ENCODE measurements around the gene HIPK4. TPM values are rescaled to one million over a fixed set of nuclear protein-coding genes. Genes with fewer than 3 reads are reported as not detected.

HIPK4 gene
- total and polyA plus RNA-seq, 9 of the 15 experiments (the other 6 are each of a cell fraction or from before 2014, with no cell fraction given) = 0.06 to 0.09 TPM; not detected in 7

DNA sequence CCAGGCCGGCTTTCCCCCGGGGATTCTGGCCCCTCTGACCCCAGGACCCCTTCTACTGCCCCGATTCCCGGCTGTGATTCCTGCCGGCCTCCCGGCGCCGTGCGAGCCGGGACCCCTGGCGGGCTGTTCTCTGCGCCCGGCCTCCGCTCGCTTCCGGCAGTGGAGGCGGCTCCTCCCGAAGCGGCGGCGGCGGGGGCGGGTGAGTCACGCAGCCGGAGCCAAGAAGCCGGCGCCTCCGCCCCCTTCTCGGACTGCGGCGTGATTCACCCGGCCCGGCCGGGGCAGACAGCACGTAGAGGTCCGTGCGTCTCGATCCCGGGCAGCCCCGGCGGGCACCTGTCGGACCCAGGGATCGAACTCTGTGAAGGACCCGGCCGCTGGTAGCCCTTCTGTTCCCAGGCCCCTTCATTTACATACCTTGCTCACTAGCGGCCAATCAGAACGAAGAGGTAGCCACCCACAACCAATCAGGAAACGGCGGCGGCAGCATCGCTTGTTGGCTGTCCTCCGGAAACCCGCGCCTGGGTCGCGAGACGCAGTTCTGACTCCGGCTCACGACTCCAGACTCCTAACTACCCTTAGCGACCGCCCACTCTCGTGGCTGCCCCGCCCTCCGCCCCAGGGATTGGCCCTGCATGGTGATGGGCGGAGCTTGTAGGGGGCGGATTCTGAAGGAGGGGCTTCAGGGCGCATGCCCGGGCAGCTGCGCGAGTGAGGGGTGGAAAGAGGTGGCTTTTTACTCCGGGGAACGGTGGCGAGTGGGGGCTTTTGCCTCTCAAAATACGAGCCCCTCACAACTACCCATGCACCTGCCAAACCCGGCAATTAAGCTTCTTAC is 35.7 kb upstream of the HIPK4 start, which contains the start of gene SERTAD1 (continued):
- TF ChIP-seq, protein P1, sequence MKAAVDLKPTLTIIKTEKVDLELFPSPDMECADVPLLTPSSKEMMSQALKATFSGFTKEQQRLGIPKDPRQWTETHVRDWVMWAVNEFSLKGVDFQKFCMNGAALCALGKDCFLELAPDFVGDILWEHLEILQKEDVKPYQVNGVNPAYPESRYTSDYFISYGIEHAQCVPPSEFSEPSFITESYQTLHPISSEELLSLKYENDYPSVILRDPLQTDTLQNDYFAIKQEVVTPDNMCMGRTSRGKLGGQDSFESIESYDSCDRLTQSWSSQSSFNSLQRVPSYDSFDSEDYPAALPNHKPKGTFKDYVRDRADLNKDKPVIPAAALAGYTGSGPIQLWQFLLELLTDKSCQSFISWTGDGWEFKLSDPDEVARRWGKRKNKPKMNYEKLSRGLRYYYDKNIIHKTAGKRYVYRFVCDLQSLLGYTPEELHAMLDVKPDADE (conservative IDR thresholded peaks at IDR 0.05; ENCODE audit: control insufficient read depth, low read depth, low read length) = peak; percentile 61
- TF ChIP-seq, protein P2, sequence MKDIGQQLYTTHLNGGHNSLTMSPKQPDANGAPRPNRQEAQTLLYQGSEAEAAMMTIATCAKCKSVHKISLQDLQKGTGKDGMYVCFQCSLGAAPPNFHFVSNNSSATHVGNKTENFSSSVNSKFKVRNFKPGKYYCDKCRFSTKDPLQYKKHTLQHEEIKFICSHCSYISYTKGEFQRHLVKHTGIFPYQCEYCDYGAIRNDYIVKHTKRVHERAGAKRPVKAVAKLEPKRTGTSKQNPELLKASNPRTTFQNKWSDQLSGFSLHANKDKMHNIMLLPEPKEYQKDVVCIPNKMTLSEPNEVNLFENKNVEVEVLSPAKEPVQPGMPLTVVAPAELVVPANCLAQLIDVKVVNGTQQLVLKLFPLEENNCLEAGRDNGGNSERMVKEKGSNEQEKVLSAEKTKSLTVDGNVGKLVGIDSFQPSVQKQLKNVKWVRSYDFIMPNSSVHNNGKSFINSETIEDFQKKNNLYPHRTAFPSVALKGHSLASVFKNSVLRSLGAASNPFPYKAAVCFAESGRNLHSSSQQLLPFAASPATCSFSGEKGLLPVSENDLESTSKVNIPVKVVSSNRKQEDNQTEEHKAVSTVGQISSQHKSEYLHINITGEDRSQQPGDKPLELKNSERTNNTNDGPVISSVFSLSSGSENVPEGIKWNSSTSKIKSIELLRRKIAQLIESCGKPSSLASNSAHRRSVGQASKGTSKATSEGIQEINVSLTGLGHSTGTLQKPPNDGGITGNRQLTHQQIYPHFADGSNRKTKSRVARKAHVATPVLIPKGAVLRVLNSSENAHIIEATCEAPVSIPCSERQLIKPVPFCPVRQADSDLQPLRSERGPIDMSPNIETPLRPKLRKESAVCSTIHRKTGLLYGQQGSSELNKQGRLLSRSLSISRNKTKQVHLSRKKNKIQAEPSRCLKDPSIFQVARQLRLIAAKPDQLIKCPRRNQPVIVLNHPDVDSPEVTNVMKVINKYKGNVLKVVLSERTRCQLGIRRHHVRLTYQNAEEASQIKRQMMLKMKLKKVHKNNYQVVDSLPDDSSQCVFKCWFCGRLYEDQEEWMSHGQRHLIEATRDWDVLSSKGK (CRISPR knock-in tag; IDR thresholded peaks at IDR 0.05) = no peak
- TF ChIP-seq TCF7L2 (IDR thresholded peaks at IDR 0.05; ENCODE audit: low read depth, low read length) (no peak), TAF1 (IDR thresholded peaks at IDR 0.05; ENCODE audit: control insufficient read depth, extremely low read depth, insufficient read depth, low read length, severe bottlenecking) (peak; percentile 73), SIRT6 (IDR thresholded peaks at IDR 0.05; ENCODE audit: low read depth, low read length) (no peak), ARID2 (IDR thresholded peaks at IDR 0.05) (no peak), SIX5 (IDR thresholded peaks at IDR 0.05; ENCODE audit: borderline replicate concordance in 1 of 2, insufficient read depth in 1 of 2, low read depth in 1 of 2, low read length in 2 of 2) (no peak), BMI1 (IDR thresholded peaks at IDR 0.05; ENCODE audit: low read length) (no peak), ZNF41 (CRISPR knock-in tag; conservative IDR thresholded peaks at IDR 0.05) (no peak), ZSCAN29 (IDR thresholded peaks at IDR 0.05) (peak; percentile 50; the same call in 1 of the 2 replicates), JUNB (CRISPR knock-in tag; conservative IDR thresholded peaks at IDR 0.05) (no peak; the same call in 1 of the 2 replicates), CC2D1A (IDR thresholded peaks at IDR 0.05) (no peak), FOXA1 (IDR thresholded peaks at IDR 0.05; ENCODE audit: borderline replicate concordance) (no peak), SRSF3 (IDR thresholded peaks at IDR 0.05; ENCODE audit: insufficient read depth, low read length) (no peak)
- TF ChIP-seq, protein P3, sequence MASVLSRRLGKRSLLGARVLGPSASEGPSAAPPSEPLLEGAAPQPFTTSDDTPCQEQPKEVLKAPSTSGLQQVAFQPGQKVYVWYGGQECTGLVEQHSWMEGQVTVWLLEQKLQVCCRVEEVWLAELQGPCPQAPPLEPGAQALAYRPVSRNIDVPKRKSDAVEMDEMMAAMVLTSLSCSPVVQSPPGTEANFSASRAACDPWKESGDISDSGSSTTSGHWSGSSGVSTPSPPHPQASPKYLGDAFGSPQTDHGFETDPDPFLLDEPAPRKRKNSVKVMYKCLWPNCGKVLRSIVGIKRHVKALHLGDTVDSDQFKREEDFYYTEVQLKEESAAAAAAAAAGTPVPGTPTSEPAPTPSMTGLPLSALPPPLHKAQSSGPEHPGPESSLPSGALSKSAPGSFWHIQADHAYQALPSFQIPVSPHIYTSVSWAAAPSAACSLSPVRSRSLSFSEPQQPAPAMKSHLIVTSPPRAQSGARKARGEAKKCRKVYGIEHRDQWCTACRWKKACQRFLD (CRISPR knock-in tag; IDR thresholded peaks at IDR 0.05) = no peak
- TF ChIP-seq, protein P4, sequence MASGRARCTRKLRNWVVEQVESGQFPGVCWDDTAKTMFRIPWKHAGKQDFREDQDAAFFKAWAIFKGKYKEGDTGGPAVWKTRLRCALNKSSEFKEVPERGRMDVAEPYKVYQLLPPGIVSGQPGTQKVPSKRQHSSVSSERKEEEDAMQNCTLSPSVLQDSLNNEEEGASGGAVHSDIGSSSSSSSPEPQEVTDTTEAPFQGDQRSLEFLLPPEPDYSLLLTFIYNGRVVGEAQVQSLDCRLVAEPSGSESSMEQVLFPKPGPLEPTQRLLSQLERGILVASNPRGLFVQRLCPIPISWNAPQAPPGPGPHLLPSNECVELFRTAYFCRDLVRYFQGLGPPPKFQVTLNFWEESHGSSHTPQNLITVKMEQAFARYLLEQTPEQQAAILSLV (tag; IDR thresholded peaks at IDR 0.05) = no peak
- TF ChIP-seq, protein P5, sequence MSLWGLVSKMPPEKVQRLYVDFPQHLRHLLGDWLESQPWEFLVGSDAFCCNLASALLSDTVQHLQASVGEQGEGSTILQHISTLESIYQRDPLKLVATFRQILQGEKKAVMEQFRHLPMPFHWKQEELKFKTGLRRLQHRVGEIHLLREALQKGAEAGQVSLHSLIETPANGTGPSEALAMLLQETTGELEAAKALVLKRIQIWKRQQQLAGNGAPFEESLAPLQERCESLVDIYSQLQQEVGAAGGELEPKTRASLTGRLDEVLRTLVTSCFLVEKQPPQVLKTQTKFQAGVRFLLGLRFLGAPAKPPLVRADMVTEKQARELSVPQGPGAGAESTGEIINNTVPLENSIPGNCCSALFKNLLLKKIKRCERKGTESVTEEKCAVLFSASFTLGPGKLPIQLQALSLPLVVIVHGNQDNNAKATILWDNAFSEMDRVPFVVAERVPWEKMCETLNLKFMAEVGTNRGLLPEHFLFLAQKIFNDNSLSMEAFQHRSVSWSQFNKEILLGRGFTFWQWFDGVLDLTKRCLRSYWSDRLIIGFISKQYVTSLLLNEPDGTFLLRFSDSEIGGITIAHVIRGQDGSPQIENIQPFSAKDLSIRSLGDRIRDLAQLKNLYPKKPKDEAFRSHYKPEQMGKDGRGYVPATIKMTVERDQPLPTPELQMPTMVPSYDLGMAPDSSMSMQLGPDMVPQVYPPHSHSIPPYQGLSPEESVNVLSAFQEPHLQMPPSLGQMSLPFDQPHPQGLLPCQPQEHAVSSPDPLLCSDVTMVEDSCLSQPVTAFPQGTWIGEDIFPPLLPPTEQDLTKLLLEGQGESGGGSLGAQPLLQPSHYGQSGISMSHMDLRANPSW (CRISPR knock-in tag; IDR thresholded peaks at IDR 0.05) = 0 out of 2 replicates have a peak, but pooled peaks have one; percentile 53

Measured in K562 (cell line).